ENCODE results near the gene FGGY.
A peak's percentile ranks its signal among the peaks of the same experiment; 100 is the strongest.

Gene FGGY

DNA sequence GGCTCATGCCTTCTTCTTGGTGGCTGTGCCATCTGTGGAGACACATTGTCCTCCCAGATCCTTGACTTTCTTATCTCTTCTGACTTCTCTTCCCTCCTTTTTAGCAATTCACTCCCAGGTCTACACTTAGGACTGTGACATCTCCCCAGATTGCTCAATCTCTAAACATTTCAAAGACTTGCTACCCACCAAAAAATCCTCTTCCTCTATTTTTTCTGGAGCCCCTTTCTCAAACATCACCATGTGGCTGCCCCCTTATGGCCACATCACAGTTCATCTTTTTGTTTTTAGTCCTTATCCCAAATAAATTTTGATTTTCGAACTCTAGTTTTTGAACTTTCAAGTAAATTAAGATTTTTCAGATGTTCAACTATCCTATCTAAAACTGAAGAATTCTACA is 369.2 kb downstream of the FGGY start:
- TF ChIP-seq, protein P1, sequence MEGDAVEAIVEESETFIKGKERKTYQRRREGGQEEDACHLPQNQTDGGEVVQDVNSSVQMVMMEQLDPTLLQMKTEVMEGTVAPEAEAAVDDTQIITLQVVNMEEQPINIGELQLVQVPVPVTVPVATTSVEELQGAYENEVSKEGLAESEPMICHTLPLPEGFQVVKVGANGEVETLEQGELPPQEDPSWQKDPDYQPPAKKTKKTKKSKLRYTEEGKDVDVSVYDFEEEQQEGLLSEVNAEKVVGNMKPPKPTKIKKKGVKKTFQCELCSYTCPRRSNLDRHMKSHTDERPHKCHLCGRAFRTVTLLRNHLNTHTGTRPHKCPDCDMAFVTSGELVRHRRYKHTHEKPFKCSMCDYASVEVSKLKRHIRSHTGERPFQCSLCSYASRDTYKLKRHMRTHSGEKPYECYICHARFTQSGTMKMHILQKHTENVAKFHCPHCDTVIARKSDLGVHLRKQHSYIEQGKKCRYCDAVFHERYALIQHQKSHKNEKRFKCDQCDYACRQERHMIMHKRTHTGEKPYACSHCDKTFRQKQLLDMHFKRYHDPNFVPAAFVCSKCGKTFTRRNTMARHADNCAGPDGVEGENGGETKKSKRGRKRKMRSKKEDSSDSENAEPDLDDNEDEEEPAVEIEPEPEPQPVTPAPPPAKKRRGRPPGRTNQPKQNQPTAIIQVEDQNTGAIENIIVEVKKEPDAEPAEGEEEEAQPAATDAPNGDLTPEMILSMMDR (IDR thresholded peaks at IDR 0.05; ENCODE audit: poor library complexity, severe bottlenecking) = no peak
- Histone ChIP-seq H3K4me1 (ENCODE audit: insufficient read depth, poor library complexity, severe bottlenecking) (no peaks in the 10 kb centered on the region), H3K9me3 (ENCODE audit: severe bottlenecking) (no peaks in the 10 kb centered on the region), H3K36me3 (ENCODE audit: low read depth) (no peaks in the 10 kb centered on the region), H3K4me3 (ENCODE audit: severe bottlenecking) (no peak overlapping the region), H3K27me3 (ENCODE audit: insufficient read depth, poor library complexity, severe bottlenecking) (no peaks in the 10 kb centered on the region), H3K27ac (ENCODE audit: poor library complexity, severe bottlenecking) (no peak overlapping the region)
- DNase-seq (ENCODE audit: low spot score) (no peak), ATAC-seq (ENCODE audit: low read depth) (no peak)

GRCh38 chr1:59667020-59667419 is 370.1 kb downstream of the FGGY start:
- no peaks in the 10 kb centered on the region for H3K36me3 ChIP-seq (ENCODE audit: low read depth)
- no peaks in the 10 kb centered on the region for H3K9me3 ChIP-seq (ENCODE audit: severe bottlenecking)
- no peaks in the 10 kb centered on the region for H3K4me1 ChIP-seq (ENCODE audit: insufficient read depth, poor library complexity, severe bottlenecking)
- ATAC-seq (ENCODE audit: low read depth) = no peak
- TF ChIP-seq, protein P1 (IDR thresholded peaks at IDR 0.05; ENCODE audit: poor library complexity, severe bottlenecking) = no peak
- DNase-seq (ENCODE audit: low spot score) = no peak
- H3K4me3 ChIP-seq (ENCODE audit: severe bottlenecking) = no peak overlapping the region
- H3K27ac ChIP-seq (ENCODE audit: poor library complexity, severe bottlenecking) = no peak overlapping the region
- no peaks in the 10 kb centered on the region for H3K27me3 ChIP-seq (ENCODE audit: insufficient read depth, poor library complexity, severe bottlenecking)

GRCh38 chr1:59669752-59670312 is 372.9 kb downstream of the FGGY start:
- H3K36me3 ChIP-seq (ENCODE audit: low read depth) = no peaks in the 10 kb centered on the region
- ATAC-seq (ENCODE audit: low read depth) = no peak
- TF ChIP-seq, protein P1 (IDR thresholded peaks at IDR 0.05; ENCODE audit: poor library complexity, severe bottlenecking) = no peak
- no peaks in the 10 kb centered on the region for H3K27me3 ChIP-seq (ENCODE audit: insufficient read depth, poor library complexity, severe bottlenecking)
- no peaks in the 10 kb centered on the region for H3K9me3 ChIP-seq (ENCODE audit: severe bottlenecking)
- H3K4me1 ChIP-seq (ENCODE audit: insufficient read depth, poor library complexity, severe bottlenecking) = peaks cover 25% of the 10 kb centered on the region
- peak overlapping the region; percentile 16 for H3K27ac ChIP-seq (ENCODE audit: poor library complexity, severe bottlenecking)
- no peak for DNase-seq (ENCODE audit: low spot score)
- no peak overlapping the region for H3K4me3 ChIP-seq (ENCODE audit: severe bottlenecking)

GRCh38 chr1:59670662-59671061 is 373.8 kb downstream of the FGGY start:
- TF ChIP-seq, protein P1 (IDR thresholded peaks at IDR 0.05; ENCODE audit: poor library complexity, severe bottlenecking) = no peak
- H3K4me3 ChIP-seq (ENCODE audit: severe bottlenecking) = no peak overlapping the region
- H3K4me1 ChIP-seq (ENCODE audit: insufficient read depth, poor library complexity, severe bottlenecking) = peaks cover 28% of the 10 kb centered on the region
- peak overlapping the region; percentile 16 for H3K27ac ChIP-seq (ENCODE audit: poor library complexity, severe bottlenecking)
- H3K9me3 ChIP-seq (ENCODE audit: severe bottlenecking) = peaks cover 3% of the 10 kb centered on the region
- DNase-seq (ENCODE audit: low spot score) (no peak), ATAC-seq (ENCODE audit: low read depth) (no peak)
- H3K36me3 ChIP-seq (ENCODE audit: low read depth) = no peaks in the 10 kb centered on the region
- no peaks in the 10 kb centered on the region for H3K27me3 ChIP-seq (ENCODE audit: insufficient read depth, poor library complexity, severe bottlenecking)

GRCh38 chr1:59671066-59671952 is 374.4 kb downstream of the FGGY start:
- DNase-seq (ENCODE audit: low spot score) (no peak), ATAC-seq (ENCODE audit: low read depth) (no peak)
- peaks cover 3% of the 10 kb centered on the region for H3K9me3 ChIP-seq (ENCODE audit: severe bottlenecking)
- no peaks in the 10 kb centered on the region for H3K36me3 ChIP-seq (ENCODE audit: low read depth)
- no peaks in the 10 kb centered on the region for H3K27me3 ChIP-seq (ENCODE audit: insufficient read depth, poor library complexity, severe bottlenecking)
- H3K27ac ChIP-seq (ENCODE audit: poor library complexity, severe bottlenecking) = peak overlapping the region; percentile 99
- H3K4me3 ChIP-seq (ENCODE audit: severe bottlenecking) = no peak overlapping the region
- peaks cover 28% of the 10 kb centered on the region for H3K4me1 ChIP-seq (ENCODE audit: insufficient read depth, poor library complexity, severe bottlenecking)
- TF ChIP-seq, protein P1 (IDR thresholded peaks at IDR 0.05; ENCODE audit: poor library complexity, severe bottlenecking) = no peak
